Upper lobe of left lung (tissue), 4 donors: ENCODE measurements around the gene HK1.

Experiments used
- EP300 ChIP-seq, 4 donors: sonication (generic); formaldehyde crosslinking; IDR thresholded peaks; one replicate each; pipeline ENCODE4 v1.5.1; 2017; ENCODE audit warnings: antibody characterized with exemption in 4 of 4, control low read depth in 2 of 4
- POLR2A ChIP-seq, 4 donors: fragments of 450-650 bp; IDR thresholded peaks; one replicate each; pipeline ENCODE4 v1.5.1; 2016 to 2017; ENCODE audit warnings: antibody characterized with exemption in 4 of 4, mild to moderate bottlenecking in 2 of 4
- POLR2AphosphoS5 ChIP-seq, 2 donors: sonication (generic); formaldehyde crosslinking; IDR thresholded peaks; one replicate each; pipeline ENCODE4 v1.5.1; 2017; ENCODE audit warnings: antibody characterized with exemption in 2 of 2
- TF ChIP-seq, protein P1 (sequence below), 6 experiments: fragments of 450-650 bp in 4 of 6; fragments of 200-600 bp in 2 of 6; sonication (generic) in 2 of 6; IDR thresholded peaks; one replicate each; pipeline ENCODE4 v1.5.1; 2016 to 2019; ENCODE audit warnings: antibody characterized with exemption in 6 of 6

DNA sequence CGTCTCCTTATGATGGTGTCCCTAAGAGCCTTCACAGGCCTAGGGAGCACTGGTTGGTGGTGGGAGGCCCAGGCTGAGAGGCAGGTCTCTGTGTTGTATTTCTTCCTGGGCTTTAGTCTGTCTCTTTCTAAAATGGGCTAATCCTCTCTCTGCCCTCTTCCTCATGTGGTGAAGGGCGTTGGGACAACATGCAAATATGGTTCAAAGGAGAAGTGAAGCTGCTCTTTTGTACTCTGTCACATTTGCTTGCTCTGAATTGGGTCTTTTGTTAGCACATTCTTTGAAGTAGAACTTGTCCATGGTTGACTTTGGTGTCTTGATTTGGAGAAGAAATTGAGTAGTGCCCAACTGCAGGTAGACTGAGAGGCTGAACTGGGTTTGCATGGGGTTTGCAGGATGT, 814 bp downstream of the HK1 start:
- TF ChIP-seq, protein P1, sequence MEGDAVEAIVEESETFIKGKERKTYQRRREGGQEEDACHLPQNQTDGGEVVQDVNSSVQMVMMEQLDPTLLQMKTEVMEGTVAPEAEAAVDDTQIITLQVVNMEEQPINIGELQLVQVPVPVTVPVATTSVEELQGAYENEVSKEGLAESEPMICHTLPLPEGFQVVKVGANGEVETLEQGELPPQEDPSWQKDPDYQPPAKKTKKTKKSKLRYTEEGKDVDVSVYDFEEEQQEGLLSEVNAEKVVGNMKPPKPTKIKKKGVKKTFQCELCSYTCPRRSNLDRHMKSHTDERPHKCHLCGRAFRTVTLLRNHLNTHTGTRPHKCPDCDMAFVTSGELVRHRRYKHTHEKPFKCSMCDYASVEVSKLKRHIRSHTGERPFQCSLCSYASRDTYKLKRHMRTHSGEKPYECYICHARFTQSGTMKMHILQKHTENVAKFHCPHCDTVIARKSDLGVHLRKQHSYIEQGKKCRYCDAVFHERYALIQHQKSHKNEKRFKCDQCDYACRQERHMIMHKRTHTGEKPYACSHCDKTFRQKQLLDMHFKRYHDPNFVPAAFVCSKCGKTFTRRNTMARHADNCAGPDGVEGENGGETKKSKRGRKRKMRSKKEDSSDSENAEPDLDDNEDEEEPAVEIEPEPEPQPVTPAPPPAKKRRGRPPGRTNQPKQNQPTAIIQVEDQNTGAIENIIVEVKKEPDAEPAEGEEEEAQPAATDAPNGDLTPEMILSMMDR (IDR thresholded peaks at IDR 0.05): no peak
- no peak for TF ChIP-seq POLR2AphosphoS5 (IDR thresholded peaks at IDR 0.05)
- TF ChIP-seq EP300 (IDR thresholded peaks at IDR 0.05): no peak
- TF ChIP-seq POLR2A (IDR thresholded peaks at IDR 0.05): no peak
